GM19438 (cell line): Measurements from ENCODE around the gene CSTPP1.

Experiments
- ATAC-seq: cut with Tn5 transposase; IDR thresholded peaks from one replicate; pipeline ENCODE4 v1.9.1; 2021; ENCODE audit warnings: low read depth; ENCODE audit not compliant: unreplicated experiment

Gene CSTPP1

GRCh38 chr11:47176328-47177228 lies 240.0 kb downstream of the CSTPP1 start, which contains the start of gene ARFGAP2:
Gene ARFGAP2, minus strand, starts transcription at chr11:47176879. Its CDS starts 26 bp downstream, at chr11:47176853.
- peak; percentile 79 for ATAC-seq

- peak; percentile 47 for ATAC-seq
Observed at GRCh38 chr11:47177229-47177845, 240.8 kb downstream of the CSTPP1 start.

GRCh38 chr11:47177846-47178245 lies 241.3 kb downstream of the CSTPP1 start:
- ATAC-seq: no peak

- no peak for ATAC-seq
Observed at GRCh38 chr11:47178316-47178715, 241.8 kb downstream of the CSTPP1 start.

- ATAC-seq: no peak
Observed at GRCh38 chr11:47178737-47179654, 242.4 kb downstream of the CSTPP1 start.

GRCh38 chr11:47179655-47179991 lies 243.1 kb downstream of the CSTPP1 start:
- no peak for ATAC-seq

GRCh38 chr11:47180006-47180787 lies 243.6 kb downstream of the CSTPP1 start:
- ATAC-seq: no peak

- ATAC-seq: no peak
Observed at GRCh38 chr11:47181271-47181670, 244.7 kb downstream of the CSTPP1 start.

GRCh38 chr11:47182380-47182779 lies 245.8 kb downstream of the CSTPP1 start:
- ATAC-seq: no peak

- ATAC-seq: no peak
Observed at GRCh38 chr11:47183031-47183856, 246.7 kb downstream of the CSTPP1 start.

- ATAC-seq: no peak
Observed at GRCh38 chr11:47183969-47184368, 247.4 kb downstream of the CSTPP1 start.

- no peak for ATAC-seq
Observed at GRCh38 chr11:47184711-47185304, 248.2 kb downstream of the CSTPP1 start.

GRCh38 chr11:47185305-47186075 lies 248.9 kb downstream of the CSTPP1 start:
- no peak for ATAC-seq

GRCh38 chr11:47186076-47186699 lies 249.6 kb downstream of the CSTPP1 start, which contains the start of gene PACSIN3:
Gene PACSIN3, minus strand, starts transcription at chr11:47186434. Its CDS starts 3,707 bp downstream, at chr11:47182727.
- peak; percentile 69 for ATAC-seq

- ATAC-seq: no peak
Observed at GRCh38 chr11:47186700-47187695, 250.4 kb downstream of the CSTPP1 start.

- ATAC-seq: no peak
Observed at GRCh38 chr11:47187723-47188122, 251.2 kb downstream of the CSTPP1 start.
